Measurements from ENCODE around the gene LSAMP.

The LSAMP gene

GRCh38 chr3:116470605-116471197 is 25.4 kb upstream of the LSAMP start:
- DNase-seq (ENCODE audit: low spot score) = no peak
- no peak for TF ChIP-seq CTCF (IDR thresholded peaks at IDR 0.05; ENCODE audit: extremely low read depth, missing control alignments)

GRCh38 chr3:116469546-116469945 is 24.3 kb upstream of the LSAMP start:
- no peak for DNase-seq (ENCODE audit: low spot score)
- TF ChIP-seq CTCF (IDR thresholded peaks at IDR 0.05; ENCODE audit: extremely low read depth, missing control alignments) = no peak

GRCh38 chr3:116464276-116464798 is 19.1 kb upstream of the LSAMP start:
- no peak for DNase-seq (ENCODE audit: low spot score)
- no peak for TF ChIP-seq CTCF (IDR thresholded peaks at IDR 0.05; ENCODE audit: extremely low read depth, missing control alignments)

- no peak for DNase-seq (ENCODE audit: low spot score)
- no peak for TF ChIP-seq CTCF (IDR thresholded peaks at IDR 0.05; ENCODE audit: extremely low read depth, missing control alignments)
Observed at GRCh38 chr3:116453666-116454346, 8.5 kb upstream of the LSAMP start.

GRCh38 chr3:116449546-116450350 is 4.5 kb upstream of the LSAMP start:
- no peak for TF ChIP-seq CTCF (IDR thresholded peaks at IDR 0.05; ENCODE audit: extremely low read depth, missing control alignments)
- no peak for DNase-seq (ENCODE audit: low spot score)

GRCh38 chr3:116445990-116446389 is 703 bp upstream of the LSAMP start:
- TF ChIP-seq CTCF (IDR thresholded peaks at IDR 0.05; ENCODE audit: extremely low read depth, missing control alignments) = no peak
- DNase-seq (ENCODE audit: low spot score) = no peak

GRCh38 chr3:116444819-116445310 is 422 bp downstream of the LSAMP start:
- no peak for DNase-seq (ENCODE audit: low spot score)
- no peak for TF ChIP-seq CTCF (IDR thresholded peaks at IDR 0.05; ENCODE audit: extremely low read depth, missing control alignments)

Data from GM20000 (cell line).